Fibroblast of lung (primary cell): ENCODE results near the gene LRGUK.

ENCODE experiments used
- CTCF ChIP-seq, 2 donors: IDR thresholded peaks in 1 of 2; conservative IDR thresholded peaks in 1 of 2; 1 replicate in 1 of 2; 2 replicates in 1 of 2; pipeline ENCODE4 v1.5.1; 2011 to 2012; ENCODE audit warnings: low read length in 2 of 2, control low read depth in 1 of 2, inconsistent platforms in 1 of 2, low read depth in 1 of 2, mild to moderate bottlenecking in 1 of 2
- EZH2 ChIP-seq: IDR thresholded peaks from 2 replicates; pipeline ENCODE4 v1.5.1; 2012; ENCODE audit warnings: low read length, control low read depth, mild to moderate bottlenecking; ENCODE audit errors: missing control alignments

- no peak for TF ChIP-seq CTCF (conservative IDR thresholded peaks at IDR 0.05 in 1 of 2, IDR thresholded peaks at IDR 0.05 in 1 of 2; ENCODE audit: low read depth in 1 of 2, low read length in 2 of 2)
- TF ChIP-seq EZH2 = no peak
Observed at GRCh38 chr7:134279898-134280297, 152.8 kb downstream of the LRGUK start.
